Hematopoietic multipotent progenitor cell treated with erythropoietin and hydrocortisone succinate and interleukin-3 and kit ligand, for 8 days (in vitro differentiated cells): ENCODE measurements around the gene TMSB4X.
"Not testable (repeated sequence)": the region's sequence is repeated elsewhere in the genome, so short reads cannot be mapped to it uniquely, and the experiment has no call there.

Experiments used
- DNase-seq: peaks from one replicate; pipeline ENCODE4 v3.0.0-alpha.2; 2015

Gene TMSB4X

DNA sequence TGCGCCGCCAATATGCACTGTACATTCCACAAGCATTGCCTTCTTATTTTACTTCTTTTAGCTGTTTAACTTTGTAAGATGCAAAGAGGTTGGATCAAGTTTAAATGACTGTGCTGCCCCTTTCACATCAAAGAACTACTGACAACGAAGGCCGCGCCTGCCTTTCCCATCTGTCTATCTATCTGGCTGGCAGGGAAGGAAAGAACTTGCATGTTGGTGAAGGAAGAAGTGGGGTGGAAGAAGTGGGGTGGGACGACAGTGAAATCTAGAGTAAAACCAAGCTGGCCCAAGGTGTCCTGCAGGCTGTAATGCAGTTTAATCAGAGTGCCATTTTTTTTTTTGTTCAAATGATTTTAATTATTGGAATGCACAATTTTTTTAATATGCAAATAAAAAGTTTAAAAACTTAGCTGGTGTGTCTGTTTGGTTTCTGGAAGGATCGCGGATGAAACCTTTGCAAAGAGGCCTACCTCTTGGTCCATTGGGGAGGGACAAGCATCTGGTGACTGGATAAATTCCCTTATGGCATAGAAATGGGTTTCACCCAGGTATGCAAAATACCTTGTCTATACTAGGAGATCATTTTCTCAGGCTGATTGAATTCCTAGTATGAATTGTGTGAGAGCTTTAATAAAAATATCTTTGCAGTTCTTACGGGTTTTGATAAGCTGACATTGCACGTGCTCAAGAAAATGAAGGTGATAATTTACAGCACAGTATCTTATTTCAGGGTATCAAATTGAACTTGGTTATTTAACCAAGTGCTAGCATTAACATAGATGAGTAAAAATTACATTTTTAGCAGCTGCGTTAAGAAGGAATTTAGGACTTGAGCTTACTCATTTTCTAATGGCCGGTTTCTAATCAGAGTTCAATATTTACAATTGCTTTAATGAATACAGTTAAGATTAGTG is 2.2 kb downstream of the TMSB4X start:
- not testable (repeated sequence) for DNase-seq

DNA sequence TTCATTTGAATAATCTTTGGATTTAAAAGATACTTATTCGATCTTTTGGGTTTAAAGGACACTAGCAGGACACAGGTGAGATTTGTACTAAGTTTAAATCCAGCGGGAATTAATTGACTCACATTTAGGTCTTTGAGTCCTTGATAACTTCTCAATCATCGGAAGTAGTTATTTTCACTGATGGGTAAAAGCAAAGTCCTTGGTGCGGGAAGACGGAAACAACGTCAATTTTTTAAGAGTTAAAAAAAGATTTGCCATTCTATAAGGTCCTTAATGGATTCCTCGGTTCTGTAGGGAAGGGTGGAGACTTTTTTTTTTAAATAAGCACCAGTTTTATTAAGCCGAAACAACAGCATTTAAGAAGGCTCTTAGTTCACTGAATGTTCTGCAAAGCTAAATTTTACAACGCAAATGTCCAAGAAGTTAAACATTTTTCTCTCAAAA is 2.9 kb downstream of the TMSB4X start:
- DNase-seq, result no peak

GRCh38 chrX:12978205-12979025 is 3.5 kb downstream of the TMSB4X start:
- peak; percentile 68 for DNase-seq

GRCh38 chrX:12979026-12979607 is 4.2 kb downstream of the TMSB4X start:
- no peak for DNase-seq

GRCh38 chrX:12979616-12980015 is 4.7 kb downstream of the TMSB4X start:
- no peak for DNase-seq

DNA sequence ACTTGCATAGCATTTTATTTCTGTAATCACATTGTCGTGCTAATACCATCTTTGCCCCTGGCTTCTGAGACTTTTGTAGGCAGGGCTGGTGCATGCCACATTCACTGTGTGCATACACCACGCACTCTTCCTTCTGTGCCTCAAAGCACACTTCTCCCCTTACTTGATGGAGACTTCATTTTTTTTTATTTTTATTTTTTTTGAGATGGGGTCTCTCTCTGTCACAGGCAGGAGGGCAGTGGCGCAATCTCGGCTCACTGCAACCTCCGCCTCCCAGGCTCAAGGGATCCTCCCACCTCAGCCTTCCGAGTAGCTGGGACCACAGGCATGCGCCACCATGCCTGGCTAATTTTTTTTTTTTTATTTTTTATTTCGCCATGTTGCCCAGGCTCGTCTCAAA is 5.1 kb downstream of the TMSB4X start:
- DNase-seq, result not testable (repeated sequence)

DNA sequence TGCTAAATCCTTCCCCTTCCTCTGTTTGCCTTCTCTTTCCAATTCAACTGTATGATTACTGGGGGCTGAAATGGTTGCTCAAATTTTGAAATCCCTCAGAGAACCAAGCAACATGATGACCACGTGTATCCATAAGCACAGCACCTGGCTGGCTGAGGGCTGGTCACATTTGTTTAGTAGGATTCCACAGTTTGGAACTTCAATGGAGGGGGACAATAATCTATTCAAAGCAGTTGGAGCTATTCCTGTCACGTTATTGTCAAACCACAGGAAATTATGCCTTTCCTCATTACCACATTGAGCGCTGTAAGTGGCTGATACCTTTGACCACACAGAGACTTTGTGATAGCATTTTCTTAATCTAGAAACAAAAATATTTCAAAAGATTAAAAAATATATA is 7.0 kb downstream of the TMSB4X start:
- peak; percentile 57 for DNase-seq

- no peak for DNase-seq
These were observed 9.9 kb downstream of the TMSB4X start for GRCh38 chrX:12984603-12985319.

DNA sequence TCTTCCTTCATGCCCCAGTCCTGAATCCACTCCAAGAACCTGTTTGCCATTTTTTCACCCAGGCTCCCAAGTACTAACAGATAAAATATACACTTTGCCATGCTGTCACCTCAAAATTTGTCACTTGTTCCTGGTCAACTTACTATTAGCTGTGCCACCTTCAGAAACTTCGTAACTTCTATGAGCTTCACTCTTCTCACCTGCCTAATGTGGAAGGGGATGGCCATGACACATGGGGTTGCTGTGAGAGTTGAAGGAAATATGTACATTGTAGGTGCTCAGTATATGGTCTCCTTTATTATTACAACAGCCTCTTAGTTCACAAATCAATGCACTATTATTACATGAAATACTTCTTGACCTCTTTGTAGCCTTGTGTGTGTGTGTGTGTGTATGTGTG is 10.4 kb downstream of the TMSB4X start:
- no peak for DNase-seq

DNA sequence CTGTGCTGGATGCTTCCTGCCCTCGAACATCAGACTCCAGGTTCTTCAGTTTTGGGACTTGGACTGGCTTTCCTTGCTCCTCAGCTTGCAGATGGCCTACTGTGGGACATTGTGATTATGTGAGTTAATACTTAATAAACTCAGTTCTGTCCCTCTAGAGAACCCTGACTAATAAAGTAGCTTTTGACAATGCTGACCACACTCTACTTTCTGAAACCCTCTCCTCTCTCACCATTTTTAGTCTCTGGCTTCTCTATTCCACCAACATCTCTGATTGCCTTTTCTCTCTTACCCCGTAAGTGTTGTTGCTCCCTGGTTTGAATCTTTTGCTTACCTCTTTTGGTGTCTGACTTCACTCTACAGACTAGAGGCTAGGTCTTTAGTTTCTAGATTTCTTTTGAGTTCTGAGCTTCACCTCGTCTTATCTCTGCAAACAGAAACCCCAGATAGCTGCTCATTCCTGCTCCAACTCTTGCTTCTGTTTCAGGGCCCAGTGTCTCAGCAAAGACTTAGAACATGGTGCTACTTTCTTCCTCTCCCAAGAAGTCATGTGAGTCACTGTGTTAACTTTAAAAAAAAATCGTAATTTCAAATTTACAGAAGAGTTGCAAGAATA is 11.4 kb downstream of the TMSB4X start:
- DNase-seq, result no peak

DNA sequence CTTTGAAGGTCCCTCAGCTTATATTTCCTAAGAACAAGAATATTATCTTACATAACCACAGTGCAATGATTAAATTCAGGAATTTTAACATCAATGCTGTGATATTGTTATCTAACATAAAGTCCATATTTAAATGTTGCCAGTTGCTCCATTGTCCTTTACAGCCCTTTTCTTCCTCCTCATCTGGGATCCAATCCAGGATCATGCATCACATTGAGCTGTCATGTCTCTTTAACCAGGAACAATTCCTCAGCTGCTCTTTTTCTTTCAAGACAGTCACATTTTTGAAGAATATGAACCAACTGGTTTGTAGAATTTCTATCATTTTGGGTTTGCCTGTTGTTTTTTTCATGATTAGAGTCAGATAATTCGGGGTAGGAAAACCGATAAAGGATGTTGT is 12.0 kb downstream of the TMSB4X start:
- DNase-seq, result no peak

GRCh38 chrX:12987340-12987739 is 12.4 kb downstream of the TMSB4X start:
- no peak for DNase-seq

GRCh38 chrX:12987900-12988594 is 13.1 kb downstream of the TMSB4X start:
- no peak for DNase-seq

DNA sequence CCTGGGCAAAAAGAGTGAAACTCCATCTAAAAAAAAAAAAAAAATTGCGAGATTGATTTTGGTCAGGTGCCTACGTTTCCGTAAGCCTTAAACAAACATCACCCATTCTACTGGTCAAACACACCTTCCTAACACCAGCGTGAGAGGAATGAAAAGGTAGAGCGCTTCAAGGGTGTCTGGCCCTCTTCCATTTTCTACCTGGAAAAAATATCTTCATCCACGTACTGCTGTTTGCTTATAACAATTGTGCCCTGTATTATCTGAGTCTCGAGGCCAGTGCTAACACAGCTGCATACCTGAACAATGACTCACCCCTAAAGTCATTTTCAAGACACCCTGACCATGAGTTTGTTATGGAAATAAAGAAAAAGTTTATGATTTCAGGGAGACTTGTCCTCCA is 13.9 kb downstream of the TMSB4X start:
- no peak for DNase-seq

- DNase-seq, result no peak
These were observed 14.6 kb downstream of the TMSB4X start for GRCh38 chrX:12989461-12989860.

- no peak for DNase-seq
These were observed 16.7 kb downstream of the TMSB4X start for GRCh38 chrX:12991575-12991974.

- no peak for DNase-seq
These were observed 17.7 kb downstream of the TMSB4X start for GRCh38 chrX:12992544-12993118.

DNA sequence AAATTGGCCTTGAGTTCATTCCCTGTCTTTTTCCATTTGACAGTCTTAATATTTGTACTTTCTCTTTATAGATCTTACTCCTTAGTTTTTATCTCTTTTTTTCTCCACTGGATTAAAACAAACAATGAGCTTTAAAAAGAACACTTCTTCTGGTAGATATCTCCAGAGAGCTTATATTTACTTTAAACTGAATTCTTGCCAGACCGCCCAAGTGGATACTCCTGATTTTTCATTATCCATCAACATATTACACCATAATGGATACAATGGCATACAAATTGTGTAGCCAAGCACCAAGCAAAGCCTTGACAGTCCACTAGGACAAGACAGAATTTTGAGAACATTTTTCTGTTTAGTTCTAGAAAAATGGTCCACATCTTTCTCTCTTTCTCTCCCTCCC is 18.9 kb downstream of the TMSB4X start:
- DNase-seq, result no peak

- DNase-seq, result peak; percentile 21
These were observed 19.4 kb downstream of the TMSB4X start for GRCh38 chrX:12994321-12994720.

DNA sequence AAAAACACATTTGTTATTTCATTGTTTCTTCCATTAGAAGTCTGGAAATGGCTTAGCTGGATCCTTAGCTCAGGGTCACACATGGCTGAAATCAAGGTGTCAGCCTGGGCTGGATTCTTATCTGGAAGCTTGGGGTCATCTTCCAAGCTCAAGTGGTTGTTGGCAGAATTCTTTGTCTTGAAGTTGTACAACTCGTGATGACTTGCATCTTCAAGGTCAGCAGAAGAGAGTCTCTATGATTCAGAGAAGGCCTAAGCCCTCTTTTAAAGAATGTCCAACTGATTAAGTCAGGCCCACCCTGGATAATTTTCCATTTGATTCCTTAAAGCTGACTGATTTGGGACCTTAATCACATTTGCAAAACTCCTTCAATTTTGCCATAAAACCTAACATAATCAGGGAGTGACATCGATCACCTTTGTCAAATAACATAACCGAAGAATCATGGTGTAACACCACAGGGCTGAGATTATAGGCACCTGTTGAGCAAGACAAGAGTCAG is 22.1 kb downstream of the TMSB4X start:
- DNase-seq, result no peak
